Tibial artery (tissue), 4 donors: Measurements from ENCODE around the gene SYT6.

Experiments
- DNase-seq, 2 donors: peaks; one replicate each; pipeline ENCODE4 v3.0.0-alpha.2; 2019
- H3K27ac ChIP-seq, 2 donors: fragments of 200-600 bp; sonication (generic) in 1 of 2; 1 replicate in 1 of 2; 2 replicates in 1 of 2; pipeline ENCODE4 v1.5.1; 2018 to 2019; ENCODE audit warnings: mild to moderate bottlenecking in 1 of 2
- H3K27me3 ChIP-seq, 2 donors: fragments of 200-600 bp; sonication (generic) in 1 of 2; one replicate each; pipeline versions ENCODE4 v1.5.1 to v1.6.0; 2016 to 2019
- H3K36me3 ChIP-seq, 3 donors: fragments of 200-600 bp; sonication (generic) in 2 of 3; one replicate each; pipeline ENCODE4 v1.5.1; 2016 to 2019; ENCODE audit warnings: mild to moderate bottlenecking in 2 of 3
- H3K4me1 ChIP-seq, 4 donors: fragments of 200-600 bp; sonication (generic) in 2 of 4; 1 replicate in 3 of 4; 2 replicates in 1 of 4; pipeline ENCODE4 v1.5.1; 2016 to 2019
- H3K4me3 ChIP-seq, 2 donors: fragments of 200-600 bp; sonication (generic) in 1 of 2; 1 replicate in 1 of 2; 2 replicates in 1 of 2; pipeline ENCODE4 v1.5.1; 2018 to 2019; ENCODE audit warnings: mild to moderate bottlenecking in 2 of 2
- H3K9me3 ChIP-seq, 3 donors: fragments of 200-600 bp; sonication (generic) in 1 of 3; one replicate each; pipeline ENCODE4 v1.5.1; 2016 to 2019
- intact Hi-C: fragments of 100-400 bp; cut with DNase I; formaldehyde crosslinking; loops from one replicate; pipeline ENCODE4 v1.15.0; 2023; ENCODE audit warnings: low total_unique reads
- TF ChIP-seq, protein P1 (sequence below), 2 experiments: fragments of 200-600 bp in 1 of 2; fragments of 450-650 bp in 1 of 2; IDR thresholded peaks; one replicate each; pipeline ENCODE4 v1.5.1; 2017 to 2019; ENCODE audit warnings: antibody characterized with exemption in 2 of 2, mild to moderate bottlenecking in 1 of 2, moderate library complexity in 1 of 2

The SYT6 gene

DNA sequence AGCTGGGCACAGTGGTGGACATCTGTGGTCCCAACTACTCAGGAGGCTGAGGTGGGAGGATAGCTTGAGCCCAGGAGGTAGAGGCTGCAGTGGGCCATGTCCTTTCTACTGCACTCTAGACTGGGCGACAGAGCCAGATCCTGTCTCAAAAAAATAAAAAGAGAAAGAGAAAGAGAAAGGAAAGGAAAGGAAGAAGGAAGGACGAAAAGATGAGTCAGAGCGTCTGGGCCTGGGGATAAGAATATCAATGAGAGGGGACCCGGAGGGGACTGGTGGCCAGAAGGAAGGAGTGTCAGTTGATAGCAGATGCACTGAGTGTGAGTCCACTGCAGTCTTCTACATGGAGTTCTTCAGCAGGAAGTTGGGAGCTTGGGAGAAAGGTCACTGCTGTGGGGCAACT is 75.6 kb downstream of the SYT6 start:
- no peaks in the 10 kb centered on the region for H3K9me3 ChIP-seq
- no peaks in the 10 kb centered on the region for H3K27me3 ChIP-seq
- no peak overlapping the region for H3K4me3 ChIP-seq
- no peaks in the 10 kb centered on the region for H3K36me3 ChIP-seq
- H3K4me1 ChIP-seq = peaks cover 0 to 20% (median 7%) of the 10 kb centered on the region in 4 donors
- no peak for DNase-seq
- TF ChIP-seq, protein P1, sequence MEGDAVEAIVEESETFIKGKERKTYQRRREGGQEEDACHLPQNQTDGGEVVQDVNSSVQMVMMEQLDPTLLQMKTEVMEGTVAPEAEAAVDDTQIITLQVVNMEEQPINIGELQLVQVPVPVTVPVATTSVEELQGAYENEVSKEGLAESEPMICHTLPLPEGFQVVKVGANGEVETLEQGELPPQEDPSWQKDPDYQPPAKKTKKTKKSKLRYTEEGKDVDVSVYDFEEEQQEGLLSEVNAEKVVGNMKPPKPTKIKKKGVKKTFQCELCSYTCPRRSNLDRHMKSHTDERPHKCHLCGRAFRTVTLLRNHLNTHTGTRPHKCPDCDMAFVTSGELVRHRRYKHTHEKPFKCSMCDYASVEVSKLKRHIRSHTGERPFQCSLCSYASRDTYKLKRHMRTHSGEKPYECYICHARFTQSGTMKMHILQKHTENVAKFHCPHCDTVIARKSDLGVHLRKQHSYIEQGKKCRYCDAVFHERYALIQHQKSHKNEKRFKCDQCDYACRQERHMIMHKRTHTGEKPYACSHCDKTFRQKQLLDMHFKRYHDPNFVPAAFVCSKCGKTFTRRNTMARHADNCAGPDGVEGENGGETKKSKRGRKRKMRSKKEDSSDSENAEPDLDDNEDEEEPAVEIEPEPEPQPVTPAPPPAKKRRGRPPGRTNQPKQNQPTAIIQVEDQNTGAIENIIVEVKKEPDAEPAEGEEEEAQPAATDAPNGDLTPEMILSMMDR (IDR thresholded peaks at IDR 0.05) = no peak
- no peak overlapping the region for H3K27ac ChIP-seq
- intact Hi-C loops = no loop called here

DNA sequence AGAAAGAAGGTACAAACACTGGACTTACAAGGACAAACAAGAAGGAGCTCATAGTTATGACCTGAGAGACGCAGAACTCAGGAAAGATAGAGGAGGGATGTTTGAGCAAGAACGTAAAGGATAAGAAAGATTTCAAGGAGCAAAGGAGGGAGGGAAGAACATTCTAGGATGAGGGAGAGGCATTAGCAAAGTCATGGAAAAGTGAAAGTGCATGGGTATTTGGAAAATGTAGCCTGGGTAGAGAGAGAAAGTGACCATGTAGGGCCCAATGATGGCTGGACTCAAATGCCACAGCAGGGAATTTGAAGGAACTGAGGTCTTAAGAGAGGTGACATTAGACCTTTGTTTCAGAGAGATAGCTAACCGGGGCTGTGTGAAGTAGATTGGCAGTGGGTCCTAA is 76.5 kb downstream of the SYT6 start:
- no peak overlapping the region for H3K4me3 ChIP-seq
- DNase-seq = no peak
- peaks cover 0 to 6% (median 5%) of the 10 kb centered on the region in 3 donors for H3K9me3 ChIP-seq
- no peak overlapping the region for H3K27ac ChIP-seq
- H3K27me3 ChIP-seq = no peaks in the 10 kb centered on the region
- H3K4me1 ChIP-seq = peaks cover 0 to 15% (median 7%) of the 10 kb centered on the region in 4 donors
- no peaks in the 10 kb centered on the region for H3K36me3 ChIP-seq
- TF ChIP-seq, protein P1 (IDR thresholded peaks at IDR 0.05) = no peak
- intact Hi-C loops = no loop called here

DNA sequence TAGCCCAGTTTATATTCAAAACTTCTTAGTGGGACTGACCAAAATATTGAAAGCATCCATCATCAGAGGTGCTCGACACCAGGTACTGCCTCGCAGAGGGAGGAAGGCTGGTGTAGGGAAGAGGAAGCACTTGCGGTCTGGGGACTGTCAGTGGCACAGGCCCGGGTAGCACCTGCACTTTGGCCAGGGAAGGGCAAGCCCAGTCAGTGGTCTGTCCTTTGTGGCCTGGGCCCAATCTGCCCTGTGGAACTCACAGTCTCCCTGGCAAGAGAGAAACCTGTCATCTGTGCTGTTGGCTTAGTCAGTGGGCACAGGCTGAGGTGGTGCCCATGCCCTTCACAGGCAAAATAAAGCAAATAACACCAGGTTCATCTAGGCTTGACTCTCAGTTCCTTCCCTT is 77.4 kb downstream of the SYT6 start:
- no peak for DNase-seq
- TF ChIP-seq, protein P1 (IDR thresholded peaks at IDR 0.05) = no peak
- intact Hi-C loops = no loop called here
- Histone ChIP-seq H3K27me3 (no peaks in the 10 kb centered on the region), H3K36me3 (no peaks in the 10 kb centered on the region), H3K4me1 (peaks cover 0 to 6% (median 2%) of the 10 kb centered on the region in 4 donors), H3K9me3 (peaks cover 0 to 12% (median 12%) of the 10 kb centered on the region in 3 donors), H3K4me3 (no peak overlapping the region), H3K27ac (no peak overlapping the region)

DNA sequence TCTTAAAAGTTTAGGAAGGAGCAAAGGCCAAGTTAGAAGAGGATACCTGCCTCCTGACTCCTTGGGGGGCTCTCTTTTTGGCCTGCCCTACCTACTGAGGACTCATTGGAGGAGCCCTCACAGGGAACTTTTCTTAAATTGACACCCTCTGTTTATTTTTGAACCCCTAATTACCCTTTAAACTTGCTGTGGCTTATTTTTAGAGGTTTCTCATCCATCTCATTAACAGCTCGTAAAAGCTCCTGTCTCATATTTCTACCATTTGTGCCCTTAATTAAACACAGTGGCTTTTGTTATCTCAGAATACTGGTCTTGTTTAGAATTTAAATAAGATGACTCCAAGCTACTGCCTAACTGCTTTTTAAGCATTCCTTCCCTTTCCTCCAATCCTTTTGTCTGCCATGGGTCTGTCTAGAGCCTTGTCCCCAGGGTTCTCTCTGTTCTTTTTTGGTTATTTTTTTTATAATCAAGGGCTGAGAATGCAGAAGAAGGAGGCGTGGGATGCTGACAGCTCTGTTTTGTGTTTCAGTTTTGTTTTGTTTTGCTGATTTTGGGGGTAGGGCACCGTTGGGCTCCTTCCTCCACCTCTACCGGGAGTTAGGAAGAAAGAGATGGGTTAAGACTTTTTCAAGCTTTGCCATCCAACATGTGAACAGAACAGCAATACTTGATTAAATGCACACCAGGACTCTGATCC is 78.0 kb downstream of the SYT6 start:
- H3K9me3 ChIP-seq = peaks cover 0 to 12% (median 12%) of the 10 kb centered on the region in 3 donors
- H3K27me3 ChIP-seq = no peaks in the 10 kb centered on the region
- intact Hi-C loops = no loop called here
- H3K4me1 ChIP-seq = no peaks in the 10 kb centered on the region
- DNase-seq = no peak
- H3K4me3 ChIP-seq = no peak overlapping the region
- no peaks in the 10 kb centered on the region for H3K36me3 ChIP-seq
- TF ChIP-seq, protein P1 (IDR thresholded peaks at IDR 0.05) = no peak
- H3K27ac ChIP-seq = no peak overlapping the region

DNA sequence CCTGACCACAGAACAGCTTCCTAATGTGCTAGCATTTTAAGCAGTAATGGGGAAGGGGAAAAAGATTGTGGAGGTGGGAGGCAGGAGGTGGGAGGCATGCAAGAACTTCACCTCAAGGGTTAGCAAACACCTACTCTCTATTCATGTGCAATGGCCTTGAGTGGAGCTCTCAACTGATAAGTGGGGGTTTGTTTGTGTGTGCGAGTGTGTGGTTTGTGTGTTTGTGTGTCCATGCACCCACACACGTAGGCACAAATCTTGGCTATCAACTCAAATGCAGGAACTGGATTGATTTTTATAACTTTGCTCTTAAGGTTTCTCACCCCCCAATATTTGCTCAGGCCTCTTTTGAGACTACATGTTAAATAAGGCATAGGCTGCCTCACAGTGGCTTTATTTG is 78.6 kb downstream of the SYT6 start:
- TF ChIP-seq, protein P1 (IDR thresholded peaks at IDR 0.05) = no peak
- intact Hi-C loops = no loop called here
- H3K9me3 ChIP-seq = peaks cover 0 to 12% (median 12%) of the 10 kb centered on the region in 3 donors
- H3K36me3 ChIP-seq = no peaks in the 10 kb centered on the region
- no peak for DNase-seq
- H3K4me3 ChIP-seq = no peak overlapping the region
- H3K27ac ChIP-seq = no peak overlapping the region
- no peaks in the 10 kb centered on the region for H3K4me1 ChIP-seq
- H3K27me3 ChIP-seq = no peaks in the 10 kb centered on the region
